GM12878 (cell line): ENCODE results near the gene PLK2.

Experiments
- GABPA ChIP-seq: IDR thresholded peaks from 2 replicates; pipeline ENCODE4 v1.6.1; 2014; ENCODE audit warnings: antibody characterized with exemption, low read depth, mild to moderate bottlenecking, inconsistent platforms
- NR2C2 ChIP-seq: IDR thresholded peaks from 2 replicates; pipeline ENCODE4 v1.6.1; 2011; ENCODE audit warnings: borderline replicate concordance, low read depth; ENCODE audit not compliant: control insufficient read depth, insufficient read length

GRCh38 chr5:58455480-58455879, 4.4 kb downstream of the PLK2 start:
- TF ChIP-seq NR2C2 (no peak), GABPA (no peak)
